Measurements from ENCODE around the gene BOD1L2.

DNA sequence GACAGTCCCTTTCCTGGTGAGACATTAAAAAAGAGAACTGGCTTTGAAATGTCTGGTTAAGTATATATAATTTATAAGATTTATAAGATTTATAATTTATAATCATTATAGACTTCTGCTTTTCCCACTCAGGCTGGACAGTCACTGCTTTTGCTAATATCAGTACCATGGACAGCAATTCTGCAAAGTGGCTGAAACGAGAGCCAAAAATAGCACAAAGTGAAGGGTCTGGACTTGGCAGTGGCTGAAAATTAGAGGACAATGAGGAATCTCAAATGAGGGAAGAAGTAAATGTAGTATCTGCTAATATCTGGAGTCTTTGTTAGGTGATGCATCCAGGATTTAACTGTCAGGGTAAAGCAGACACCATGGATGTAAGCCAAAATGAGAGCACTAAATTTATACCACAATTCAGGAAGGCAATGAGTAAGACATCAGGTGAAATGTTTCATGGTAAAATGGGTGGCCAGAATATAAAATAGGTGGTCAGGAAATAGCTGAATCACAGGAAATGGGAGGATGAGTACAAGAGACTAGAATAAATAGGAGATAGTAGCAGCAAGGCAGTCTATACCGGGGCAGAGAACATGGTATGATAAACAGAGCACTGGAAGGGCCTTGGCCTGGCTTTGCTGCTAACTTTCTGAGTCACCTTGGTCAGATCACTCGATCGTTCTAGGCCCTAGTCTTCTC is 39.6 kb upstream of the BOD1L2 start:
- TF ChIP-seq TAF1 (IDR thresholded peaks at IDR 0.05; ENCODE audit: borderline replicate concordance, low read depth, low read length) (no peak), POLR2AphosphoS5 (IDR thresholded peaks at IDR 0.05; ENCODE audit: low read depth, low read length) (no peak), POLR2A (IDR thresholded peaks at IDR 0.05; ENCODE audit: low read depth, low read length) (no peak)

All from GM12892 (cell line).